ENCODE results near the gene LMBRD2. TPM values are rescaled to one million over a fixed set of nuclear protein-coding genes. Genes with fewer than 3 reads are reported as not detected.
A peak's percentile ranks its signal among the peaks of the same experiment; 100 is the strongest.

The LMBRD2 gene
- total and polyA plus RNA-seq, 2 experiments from 2014 or later: 7.0 to 14.5 TPM

- no peaks in the 10 kb centered on the region for H3K9me3 ChIP-seq (ENCODE audit: low read depth)
Observed at GRCh38 chr5:36054647-36055046, 97.0 kb downstream of the LMBRD2 start.

DNA sequence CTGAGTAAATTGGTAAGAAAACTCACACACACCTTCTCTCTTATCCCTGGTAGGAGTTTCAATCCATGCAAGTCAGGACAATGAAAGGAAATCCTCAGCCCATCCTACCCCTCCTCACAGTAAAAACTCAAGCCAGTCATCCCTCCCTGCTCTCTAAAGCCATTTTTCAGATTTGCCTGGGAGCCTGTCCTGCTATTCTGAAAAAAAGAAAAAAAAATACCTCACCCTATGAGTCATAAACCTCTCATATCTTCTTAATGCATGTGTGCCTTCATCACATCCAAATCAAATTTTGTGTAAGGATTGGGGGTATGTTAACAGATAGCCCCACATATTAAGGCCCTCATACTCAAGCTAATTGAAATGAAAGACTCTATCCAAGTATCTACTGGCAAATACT lies 99.1 kb downstream of the LMBRD2 start:
- Histone ChIP-seq H3K9me2 (ENCODE audit: insufficient read depth) (no peaks in the 10 kb centered on the region), H3K27ac (no peak overlapping the region), H3K27me3 (replicated peaks; ENCODE audit: insufficient read depth) (peaks cover 7% of the 10 kb centered on the region; the same call in 1 of the 2 replicates), H3K4me3 (no peak overlapping the region), H3K79me2 (ENCODE audit: insufficient read depth) (no peaks in the 10 kb centered on the region), H4K20me1 (ENCODE audit: insufficient read depth) (no peaks in the 10 kb centered on the region), H2AFZ (no peak overlapping the region), H3K4me2 (ENCODE audit: unreplicated experiment) (no peak overlapping the region), H3K9me3 (ENCODE audit: low read depth) (no peaks in the 10 kb centered on the region), H3K36me3 (ENCODE audit: low read depth) (no peaks in the 10 kb centered on the region), H3K9ac (no peak overlapping the region), H3F3A (ENCODE audit: insufficient read depth) (no peaks in the 10 kb centered on the region; the same call in 1 of the 2 replicates), H3K4me1 (ENCODE audit: insufficient read depth) (no peaks in the 10 kb centered on the region)
- TF ChIP-seq EZH2 (IDR thresholded peaks at IDR 0.05; ENCODE audit: insufficient read depth, poor library complexity, severe bottlenecking) (no peak), EZH2phosphoT487 (IDR thresholded peaks at IDR 0.05; ENCODE audit: insufficient read depth, low read depth) (no peak)
- in situ Hi-C loops (cut with MboI): no loop called here
- peak; percentile 33 for DNase-seq

More at GRCh38 chr5:36054647-36055046, 97.0 kb downstream of the LMBRD2 start:
- 28 to 34% methylated on average over 3 of the region's 3 CpGs for WGBS, 2 experiments (ENCODE audit: low coverage in 1 of 2, low lambda C conversion rate in 2 of 2, missing lambda C conversion rate in 2 of 2)
- no peaks in the 10 kb centered on the region for H4K20me1 ChIP-seq (ENCODE audit: insufficient read depth)
- no peak overlapping the region for H3K4me3 ChIP-seq
- DNase-seq: peak; percentile 26
- in situ Hi-C loops (cut with MboI): no loop called here
- H3K27ac ChIP-seq: no peak overlapping the region
- no peaks in the 10 kb centered on the region for H3K79me2 ChIP-seq (ENCODE audit: insufficient read depth)
- H3K4me2 ChIP-seq (ENCODE audit: unreplicated experiment): no peak overlapping the region
- H3K27me3 ChIP-seq (replicated peaks; ENCODE audit: insufficient read depth): 0 out of 2 replicates have a peak, but pooled peaks cover 7% of the 10 kb centered on the region
- H3K9me2 ChIP-seq (ENCODE audit: insufficient read depth): no peaks in the 10 kb centered on the region
- H2AFZ ChIP-seq: no peak overlapping the region
- no peak overlapping the region for H3K9ac ChIP-seq
- H3F3A ChIP-seq (ENCODE audit: insufficient read depth): peaks cover 2% of the 10 kb centered on the region; the same call in 1 of the 2 replicates
- H3K36me3 ChIP-seq (ENCODE audit: low read depth): no peaks in the 10 kb centered on the region
- peaks cover under 1% of the 10 kb centered on the region; the same call in 1 of the 2 replicates for H3K4me1 ChIP-seq (ENCODE audit: insufficient read depth)
- TF ChIP-seq EZH2 (IDR thresholded peaks at IDR 0.05; ENCODE audit: insufficient read depth, poor library complexity, severe bottlenecking): no peak
- TF ChIP-seq EZH2phosphoT487 (IDR thresholded peaks at IDR 0.05; ENCODE audit: insufficient read depth, low read depth): no peak

- no peak overlapping the region for H3K4me3 ChIP-seq
- H3K9ac ChIP-seq: no peak overlapping the region
- no peak overlapping the region for H3K4me2 ChIP-seq (ENCODE audit: unreplicated experiment)
- H3K4me1 ChIP-seq (ENCODE audit: insufficient read depth): no peaks in the 10 kb centered on the region
- TF ChIP-seq EZH2phosphoT487 (IDR thresholded peaks at IDR 0.05; ENCODE audit: insufficient read depth, low read depth): no peak
- TF ChIP-seq EZH2 (IDR thresholded peaks at IDR 0.05; ENCODE audit: insufficient read depth, poor library complexity, severe bottlenecking): no peak
- no peak overlapping the region for H2AFZ ChIP-seq
- no peak overlapping the region for H3K27ac ChIP-seq
- H3K27me3 ChIP-seq (replicated peaks; ENCODE audit: insufficient read depth): peaks cover 11% of the 10 kb centered on the region; the same call in 1 of the 2 replicates
- no peaks in the 10 kb centered on the region for H3K79me2 ChIP-seq (ENCODE audit: insufficient read depth)
- H4K20me1 ChIP-seq (ENCODE audit: insufficient read depth): no peaks in the 10 kb centered on the region
- DNase-seq: no peak
- WGBS, 2 experiments (ENCODE audit: low coverage in 1 of 2, low lambda C conversion rate in 2 of 2, missing lambda C conversion rate in 2 of 2): 41 to 43% methylated on average over 4 of the region's 4 CpGs
- H3K36me3 ChIP-seq (ENCODE audit: low read depth): no peaks in the 10 kb centered on the region
- in situ Hi-C loops (cut with MboI): no loop called here
- no peaks in the 10 kb centered on the region for H3K9me2 ChIP-seq (ENCODE audit: insufficient read depth)
- no peaks in the 10 kb centered on the region for H3F3A ChIP-seq (ENCODE audit: insufficient read depth)
- no peaks in the 10 kb centered on the region for H3K9me3 ChIP-seq (ENCODE audit: low read depth)
Observed at GRCh38 chr5:36049949-36050348, 101.7 kb downstream of the LMBRD2 start.

MicroRNAs within 50 kb of the gene (microRNA counts, 767-probe panel; counts per million panel counts)
- 447 counts per million, percentile 86 among the panel's probes with 10 or more counts for microRNA hsa-miR-580

Small RNA genes within 50 kb of the gene (microRNA-seq; reads per million reads assigned to microRNA genes)
- gene MIR580 (ENCODE audit: borderline number of aligned reads): not detected

Small RNA genes within 50 kb of the gene (small RNA-seq; reads per million reads assigned to genes)
- gene AC016612.1 (ENCODE audit: low read depth, low replicate concordance) (not detected), gene MIR580 (ENCODE audit: low read depth, low replicate concordance) (not detected), gene RNU6-1305P (ENCODE audit: low read depth, low replicate concordance) (not detected)

Other genes with a start within 250 kb of the LMBRD2 start
- 4.5 TPM in 1 of 2 replicates, not detected in the other for gene CAPSL, start 213.3 kb downstream of the LMBRD2 start, total RNA-seq (2014; rRNA removed; shearing (Covaris generic))
- 0.19 and 0.47 TPM in 2 replicates for gene CAPSL, start 213.3 kb downstream of the LMBRD2 start, polyA plus RNA-seq (2016; fragmentation: Nextera tagmentation; extraction: Ambion mirVana)
- gene UGT3A1, start 160.5 kb downstream of the LMBRD2 start, total RNA-seq (2014; rRNA removed; shearing (Covaris generic)): not detected in 2 replicates
- not detected in 2 replicates for gene UGT3A1, start 160.5 kb downstream of the LMBRD2 start, polyA plus RNA-seq (2016; fragmentation: Nextera tagmentation; extraction: Ambion mirVana)
- gene UGT3A2, start 85.0 kb downstream of the LMBRD2 start, total RNA-seq (2014; rRNA removed; shearing (Covaris generic)): not detected in 2 replicates
- gene UGT3A2, start 85.0 kb downstream of the LMBRD2 start, polyA plus RNA-seq (2016; fragmentation: Nextera tagmentation; extraction: Ambion mirVana): not detected in 2 replicates
- 38.8 and 41.6 TPM in 2 replicates for gene SKP2, start 224 bp upstream of the LMBRD2 start, total RNA-seq (2014; rRNA removed; shearing (Covaris generic))
- 31.1 and 31.5 TPM in 2 replicates for gene SKP2, start 224 bp upstream of the LMBRD2 start, polyA plus RNA-seq (2016; fragmentation: Nextera tagmentation; extraction: Ambion mirVana)
- gene NADK2, start 90.0 kb upstream of the LMBRD2 start, total RNA-seq (2014; rRNA removed; shearing (Covaris generic)): 35.9 and 41.2 TPM in 2 replicates
- 13.2 and 15.3 TPM in 2 replicates for gene NADK2, start 90.0 kb upstream of the LMBRD2 start, polyA plus RNA-seq (2016; fragmentation: Nextera tagmentation; extraction: Ambion mirVana)
- gene RANBP3L, start 150.0 kb upstream of the LMBRD2 start, total RNA-seq (2014; rRNA removed; shearing (Covaris generic)): not detected in 2 replicates
- gene RANBP3L, start 150.0 kb upstream of the LMBRD2 start, polyA plus RNA-seq (2016; fragmentation: Nextera tagmentation; extraction: Ambion mirVana): not detected in 2 replicates

Data from GM23248 (cell line).